Activated CD4-positive, alpha-beta T cell treated with anti-CD3 and anti-CD28 coated beads, Interleukin-2, amount 50 U/mL, for 1 hour (primary cell): ENCODE data around the gene GPM6B.

ENCODE experiments used
- DNase-seq: peaks from one replicate; pipeline ENCODE4 v3.0.0-alpha.2; 2020

The GPM6B gene

DNA sequence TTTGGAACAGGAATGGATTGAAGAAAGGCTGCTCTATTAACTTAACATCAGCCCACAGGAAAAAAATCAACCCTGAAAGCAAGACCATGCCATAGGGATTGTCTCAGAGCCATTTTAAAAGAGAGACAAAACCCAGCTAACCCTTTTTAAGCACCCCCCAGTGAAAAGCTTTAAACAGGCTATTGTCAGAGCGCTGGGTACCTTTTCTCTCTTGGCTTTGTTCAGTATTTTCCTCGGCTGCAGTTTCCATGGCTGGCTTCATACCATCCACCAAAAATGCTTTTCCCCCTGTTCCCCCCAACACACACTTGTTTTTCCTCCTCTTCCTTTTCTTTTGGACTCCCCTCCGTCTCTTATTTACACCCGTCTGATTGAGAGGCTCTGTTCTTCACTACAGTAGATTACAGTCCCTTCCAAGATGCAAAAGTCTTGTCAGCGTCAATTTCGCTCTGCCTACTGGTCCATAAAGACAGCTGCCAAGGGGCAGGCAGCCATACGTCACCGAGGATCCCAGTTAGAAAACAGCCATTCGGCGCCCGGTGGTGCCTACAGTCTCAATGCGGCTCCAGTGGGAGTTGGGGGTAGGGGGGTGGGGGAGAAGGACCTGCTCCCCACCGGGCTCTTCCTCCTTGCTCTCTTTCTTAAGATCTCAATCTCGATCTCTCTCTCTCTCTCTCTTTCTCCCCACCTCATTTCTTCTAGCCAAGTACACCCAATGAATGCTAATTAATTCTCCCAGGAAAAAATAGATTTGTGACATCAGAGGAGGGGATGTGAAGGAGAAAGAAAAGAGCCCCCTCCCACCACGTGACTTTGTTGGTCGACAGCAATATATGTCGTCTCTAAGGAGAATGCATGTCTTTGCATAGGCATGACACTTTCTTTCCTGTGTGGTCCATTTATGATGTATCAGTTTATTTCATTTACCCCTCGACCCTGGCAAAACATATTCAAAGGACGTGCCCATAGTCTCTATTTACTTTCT, at the start of gene GPM6B:
Gene GPM6B (minus strand): TSS at position 451 of the 985 bp plus-strand sequence. CDS start 189 bp downstream, at position 262.
- DNase-seq, result no peak

- no peak for DNase-seq
These were observed 47.4 kb upstream of the GPM6B start for GRCh38 chrX:13864264-13864663.

DNA sequence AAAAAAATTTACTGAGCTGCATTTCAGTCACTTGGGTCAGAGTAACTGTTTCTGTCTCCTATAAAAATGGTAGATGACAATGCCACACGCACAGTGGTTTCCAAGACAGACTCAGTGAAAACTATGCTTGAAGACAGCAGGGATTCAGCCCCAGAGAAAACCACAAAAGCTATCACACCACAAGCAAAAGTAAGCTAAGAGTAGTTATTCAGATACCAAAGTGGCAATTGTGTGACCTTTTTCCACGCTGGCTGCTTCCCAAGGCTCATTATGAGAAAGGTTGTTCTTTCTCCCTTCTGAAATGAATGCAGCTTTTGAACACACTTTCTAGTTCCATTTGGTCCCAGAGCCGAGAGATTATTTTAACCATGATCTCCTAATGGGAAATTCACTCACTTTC, 46.4 kb upstream of the GPM6B start:
- DNase-seq, result no peak

DNA sequence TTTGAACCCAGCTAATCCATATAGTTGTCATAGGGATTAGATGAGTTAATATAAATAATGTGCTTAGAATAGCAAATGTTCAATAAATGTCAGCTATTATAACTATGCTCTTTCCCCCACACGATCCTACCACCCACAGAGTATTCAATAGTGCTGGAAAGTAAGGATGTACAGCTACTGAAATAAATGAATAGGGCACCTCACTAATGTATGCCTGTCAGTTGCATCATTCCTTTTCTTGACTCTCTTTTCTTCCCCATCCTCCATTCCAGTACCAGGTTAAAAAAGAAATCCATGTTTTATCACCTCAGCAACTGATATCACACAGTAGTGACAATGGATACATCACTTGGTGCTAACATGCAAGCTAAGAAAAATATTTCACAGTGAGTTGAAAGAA, 42.8 kb upstream of the GPM6B start:
- no peak for DNase-seq

DNA sequence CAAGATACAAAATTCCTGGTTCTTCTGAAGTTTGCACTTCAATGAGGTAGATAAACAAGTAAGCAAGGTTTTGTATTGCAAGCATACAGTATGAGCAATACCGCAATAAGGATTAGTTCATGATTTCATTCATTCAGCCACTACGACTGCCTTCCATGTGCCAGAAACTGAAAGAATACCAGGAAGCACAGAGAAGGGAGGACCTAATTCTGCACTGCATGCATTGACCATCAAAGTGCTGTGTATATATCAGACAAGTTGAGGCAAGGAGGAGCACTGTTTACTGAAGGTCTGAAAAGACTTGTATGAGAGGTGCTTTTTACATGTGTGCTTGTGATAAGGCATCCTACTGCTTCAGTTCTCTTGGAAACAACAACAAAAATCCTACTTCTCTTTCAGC, 40.9 kb upstream of the GPM6B start:
- no peak for DNase-seq

- DNase-seq, result no peak
These were observed 39.0 kb upstream of the GPM6B start for GRCh38 chrX:13855689-13856450.

DNA sequence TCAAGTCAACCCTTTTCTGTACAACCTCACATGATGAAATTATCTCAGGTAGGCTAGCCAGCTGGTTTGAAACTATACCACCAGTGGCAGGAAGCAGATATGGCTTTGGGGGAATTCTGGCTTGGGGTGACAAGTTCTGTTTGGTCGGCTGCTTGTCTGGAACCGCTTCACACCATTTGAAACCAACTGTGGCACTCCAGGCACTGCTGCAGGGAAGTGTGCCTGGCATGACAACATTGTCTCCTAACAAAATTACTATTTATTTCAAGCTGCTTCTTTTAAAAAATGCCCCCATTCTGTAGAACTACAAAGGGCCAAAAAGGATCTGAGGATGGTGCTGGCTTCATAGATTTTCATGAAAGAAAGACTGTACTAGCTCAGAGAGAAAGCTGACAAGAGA, 37.1 kb upstream of the GPM6B start:
- DNase-seq, result no peak

- DNase-seq, result no peak
These were observed 35.3 kb upstream of the GPM6B start for GRCh38 chrX:13852001-13852695.

DNA sequence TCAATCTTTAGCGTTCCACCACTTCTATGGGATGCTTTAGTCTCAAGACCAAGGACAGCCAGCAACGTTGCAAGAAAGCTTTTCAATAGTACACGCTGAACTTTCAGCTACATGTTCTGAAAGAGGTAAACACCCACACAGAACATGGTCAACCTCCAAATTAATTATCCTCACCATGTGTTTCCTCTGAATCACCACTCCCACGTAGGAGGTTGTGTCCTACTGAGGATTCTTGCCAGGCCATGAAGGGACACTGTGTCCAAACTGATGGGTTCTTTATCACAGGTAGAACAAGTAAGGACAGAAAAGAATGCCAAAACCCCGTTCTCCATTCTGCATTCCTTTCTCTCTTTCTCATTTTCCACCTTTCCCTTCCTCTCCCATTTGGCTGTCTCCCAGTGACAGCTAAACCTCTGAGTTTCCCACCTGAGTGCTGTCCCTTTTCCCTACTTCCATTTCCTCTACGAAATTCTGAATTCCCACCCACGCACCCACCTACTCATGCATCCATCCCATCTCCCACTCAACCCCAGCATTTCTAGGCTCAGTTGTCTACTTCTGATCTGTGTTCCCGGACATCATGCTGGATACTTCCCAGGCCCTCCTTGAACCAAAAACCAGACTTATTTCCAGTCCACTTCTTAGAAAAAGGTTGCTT, 29.0 kb upstream of the GPM6B start:
- DNase-seq, result no peak

DNA sequence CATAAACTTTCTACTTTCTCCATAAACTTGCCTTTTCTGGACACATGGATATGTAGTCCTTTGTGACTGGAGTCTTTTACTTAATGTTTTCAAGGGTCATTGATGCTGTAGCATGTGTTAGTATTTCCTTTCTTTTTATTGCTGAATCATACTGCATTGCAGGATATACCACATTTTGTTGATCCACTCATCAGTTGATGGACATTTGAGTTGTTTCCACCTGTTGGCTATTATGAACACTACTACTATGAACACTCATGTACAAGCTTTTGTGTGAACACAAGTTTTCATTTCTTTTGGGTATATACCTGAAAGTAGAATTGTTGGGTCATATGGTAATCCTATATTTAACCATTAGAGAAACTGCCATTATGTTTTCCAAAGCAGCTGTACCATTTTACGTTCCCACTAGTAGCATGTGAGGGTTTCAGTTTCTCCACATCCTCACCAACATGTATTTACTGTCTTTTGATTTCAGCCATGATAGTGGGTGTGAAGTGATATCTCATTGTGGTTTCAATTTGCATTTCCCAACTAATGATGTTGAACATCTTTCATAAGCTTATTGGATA, 26.3 kb upstream of the GPM6B start:
- DNase-seq, result no peak

DNA sequence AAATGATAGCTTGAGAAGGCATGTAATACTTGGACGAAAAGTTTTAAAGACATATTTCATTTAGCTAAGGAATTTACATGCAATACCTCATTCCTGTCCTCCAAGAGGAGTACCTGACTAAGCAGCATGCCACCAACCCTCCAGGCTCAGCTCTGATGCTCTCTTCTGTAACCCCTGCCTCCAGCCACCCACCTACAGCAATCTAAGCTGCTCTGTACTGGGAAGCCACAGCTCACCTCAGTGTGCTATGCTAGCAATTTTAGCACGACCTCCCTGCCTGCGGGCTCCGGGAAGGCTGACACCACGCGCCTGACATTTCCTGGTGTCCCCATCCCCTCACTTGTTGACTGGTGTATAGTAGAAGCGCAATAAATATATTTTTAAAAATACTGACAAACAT, 23.2 kb upstream of the GPM6B start:
- no peak for DNase-seq

DNA sequence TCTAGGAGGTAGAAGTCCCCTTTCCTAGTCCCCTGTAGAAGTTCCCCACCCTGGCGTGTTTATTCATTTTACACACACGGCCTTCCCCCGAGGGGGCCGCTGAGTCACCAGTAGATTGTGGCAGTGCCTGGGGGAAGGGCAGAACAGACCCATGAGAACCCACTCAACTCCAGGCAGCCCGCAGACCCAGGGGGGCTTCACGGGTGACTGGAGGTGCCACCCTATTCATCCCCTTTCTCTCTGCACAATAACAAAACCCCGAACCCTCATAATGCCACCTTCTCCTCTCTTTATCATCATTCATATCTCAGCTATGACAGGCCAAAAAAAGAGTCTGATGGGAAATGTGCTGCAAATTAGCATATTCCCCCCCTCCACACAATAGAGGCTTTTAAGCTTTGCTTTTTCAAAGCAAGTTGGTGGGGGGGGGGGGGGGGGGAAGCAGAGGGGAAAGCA, 20.4 kb upstream of the GPM6B start:
- no peak for DNase-seq

GRCh38 chrX:13836575-13836974, 19.7 kb upstream of the GPM6B start:
- DNase-seq, result no peak

- DNase-seq, result no peak
These were observed 18.9 kb upstream of the GPM6B start for GRCh38 chrX:13835825-13836224.

GRCh38 chrX:13834355-13834754, 17.5 kb upstream of the GPM6B start:
- no peak for DNase-seq

DNA sequence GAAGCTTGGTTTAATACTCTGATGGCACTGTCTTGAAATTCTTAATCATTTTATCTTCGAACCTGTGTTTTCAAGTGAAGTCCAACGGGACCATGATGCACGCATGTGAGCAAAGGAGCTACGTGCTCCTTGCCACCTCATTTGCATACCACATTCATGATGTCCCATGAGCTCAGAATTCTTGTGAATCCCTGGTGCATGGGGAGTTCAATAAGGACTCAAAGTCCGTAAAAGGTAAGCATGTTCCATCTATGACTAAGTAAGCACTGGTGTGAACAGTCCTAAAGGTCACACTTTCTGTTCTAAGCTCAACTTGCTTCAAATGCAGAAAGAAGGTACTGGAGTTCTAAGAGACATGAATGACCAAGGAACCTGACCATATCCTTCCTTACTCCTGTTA, 13.1 kb upstream of the GPM6B start:
- no peak for DNase-seq

DNA sequence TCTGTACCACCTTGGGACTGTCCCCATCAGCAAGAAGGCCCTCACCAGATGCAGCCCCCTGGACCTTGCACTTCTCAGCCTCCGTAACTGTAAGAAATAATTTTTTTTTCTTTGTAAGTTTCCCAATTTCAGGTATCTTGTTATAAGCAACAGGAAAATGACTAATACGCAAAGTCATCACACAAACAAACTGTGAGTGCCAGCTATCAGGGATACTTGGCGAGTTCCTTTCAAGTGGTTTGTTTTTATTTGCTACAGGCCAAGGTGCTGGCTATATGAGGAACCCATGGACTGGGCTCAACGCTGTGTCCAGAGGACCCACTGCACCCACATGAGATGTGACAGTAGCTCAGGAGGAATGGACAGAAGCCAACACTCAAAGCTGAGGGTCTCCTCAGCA, 11.5 kb upstream of the GPM6B start:
- no peak for DNase-seq

DNA sequence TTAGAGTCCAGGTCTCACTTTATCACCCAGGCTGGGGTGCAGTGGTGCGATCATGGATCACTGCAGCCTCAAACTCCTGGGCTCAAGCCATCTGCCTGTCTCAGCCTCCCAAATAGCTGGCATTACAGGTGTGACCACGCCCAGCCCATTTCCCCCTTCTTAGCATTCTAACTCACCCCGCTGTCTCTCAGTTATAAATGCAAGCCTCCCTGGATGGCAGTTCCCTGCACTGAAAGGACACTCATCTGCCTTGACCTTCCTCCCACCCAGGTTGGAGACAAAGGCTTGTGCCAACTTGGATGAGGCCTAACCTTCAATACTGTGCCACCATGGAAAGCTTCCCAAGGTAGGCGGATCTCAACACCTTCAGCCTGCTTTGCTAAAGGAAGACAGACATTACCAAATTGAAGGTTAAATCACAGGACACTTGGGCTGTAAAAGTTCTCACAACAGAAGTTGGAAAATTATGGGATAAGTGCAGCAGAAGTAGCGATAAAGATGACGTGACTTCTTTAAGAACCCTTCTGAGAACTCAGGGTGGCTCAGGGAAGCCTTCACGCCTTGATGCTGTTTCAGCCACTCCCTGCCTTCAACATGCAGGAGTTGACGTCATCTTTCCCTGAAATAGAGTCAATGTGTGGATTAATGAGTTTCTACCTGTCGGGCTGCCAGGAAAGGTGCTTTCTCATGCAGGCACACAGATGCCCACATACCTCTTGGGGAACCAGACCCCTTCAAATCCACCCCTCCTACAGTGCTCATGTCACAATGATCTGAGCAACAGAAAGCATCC, 10.6 kb upstream of the GPM6B start:
- DNase-seq, result no peak

- no peak for DNase-seq
These were observed 9.9 kb upstream of the GPM6B start for GRCh38 chrX:13826770-13827169.

GRCh38 chrX:13825178-13825762, 8.4 kb upstream of the GPM6B start:
- no peak for DNase-seq

- no peak for DNase-seq
These were observed 7.9 kb upstream of the GPM6B start for GRCh38 chrX:13824746-13825145.
